Measurements from ENCODE around the gene RMND5B.

The RMND5B gene

DNA sequence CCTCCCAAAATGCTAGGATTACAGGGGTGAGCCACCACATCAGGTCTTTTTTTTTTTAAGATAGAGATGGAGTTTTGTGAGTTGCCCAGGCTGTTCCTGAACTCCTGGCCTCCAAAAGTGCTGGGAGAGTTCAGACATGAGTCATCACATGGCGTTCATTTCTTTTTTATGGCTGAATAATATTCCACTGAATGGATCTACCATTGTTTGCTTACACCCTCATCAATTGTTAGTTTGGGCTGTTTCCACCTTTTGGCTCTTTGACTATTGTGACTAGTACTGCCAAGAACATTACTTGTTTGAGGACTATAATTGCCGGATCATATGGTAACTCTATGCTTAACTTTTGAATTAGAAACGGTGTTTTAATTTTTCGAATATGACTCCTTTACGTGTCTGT, 18.3 kb upstream of the RMND5B start:
- in situ Hi-C loops (cut with HindIII; ENCODE audit: low sequenced_read_pairs): no loop called here
- TF ChIP-seq, protein P1, sequence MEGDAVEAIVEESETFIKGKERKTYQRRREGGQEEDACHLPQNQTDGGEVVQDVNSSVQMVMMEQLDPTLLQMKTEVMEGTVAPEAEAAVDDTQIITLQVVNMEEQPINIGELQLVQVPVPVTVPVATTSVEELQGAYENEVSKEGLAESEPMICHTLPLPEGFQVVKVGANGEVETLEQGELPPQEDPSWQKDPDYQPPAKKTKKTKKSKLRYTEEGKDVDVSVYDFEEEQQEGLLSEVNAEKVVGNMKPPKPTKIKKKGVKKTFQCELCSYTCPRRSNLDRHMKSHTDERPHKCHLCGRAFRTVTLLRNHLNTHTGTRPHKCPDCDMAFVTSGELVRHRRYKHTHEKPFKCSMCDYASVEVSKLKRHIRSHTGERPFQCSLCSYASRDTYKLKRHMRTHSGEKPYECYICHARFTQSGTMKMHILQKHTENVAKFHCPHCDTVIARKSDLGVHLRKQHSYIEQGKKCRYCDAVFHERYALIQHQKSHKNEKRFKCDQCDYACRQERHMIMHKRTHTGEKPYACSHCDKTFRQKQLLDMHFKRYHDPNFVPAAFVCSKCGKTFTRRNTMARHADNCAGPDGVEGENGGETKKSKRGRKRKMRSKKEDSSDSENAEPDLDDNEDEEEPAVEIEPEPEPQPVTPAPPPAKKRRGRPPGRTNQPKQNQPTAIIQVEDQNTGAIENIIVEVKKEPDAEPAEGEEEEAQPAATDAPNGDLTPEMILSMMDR (IDR thresholded peaks at IDR 0.05; ENCODE audit: low read depth, low read length): no peak
- no peak for DNase-seq (ENCODE audit: low read depth, low spot score)
- H3K4me3 ChIP-seq (ENCODE audit: low read depth, low read length): no peak overlapping the region

DNA sequence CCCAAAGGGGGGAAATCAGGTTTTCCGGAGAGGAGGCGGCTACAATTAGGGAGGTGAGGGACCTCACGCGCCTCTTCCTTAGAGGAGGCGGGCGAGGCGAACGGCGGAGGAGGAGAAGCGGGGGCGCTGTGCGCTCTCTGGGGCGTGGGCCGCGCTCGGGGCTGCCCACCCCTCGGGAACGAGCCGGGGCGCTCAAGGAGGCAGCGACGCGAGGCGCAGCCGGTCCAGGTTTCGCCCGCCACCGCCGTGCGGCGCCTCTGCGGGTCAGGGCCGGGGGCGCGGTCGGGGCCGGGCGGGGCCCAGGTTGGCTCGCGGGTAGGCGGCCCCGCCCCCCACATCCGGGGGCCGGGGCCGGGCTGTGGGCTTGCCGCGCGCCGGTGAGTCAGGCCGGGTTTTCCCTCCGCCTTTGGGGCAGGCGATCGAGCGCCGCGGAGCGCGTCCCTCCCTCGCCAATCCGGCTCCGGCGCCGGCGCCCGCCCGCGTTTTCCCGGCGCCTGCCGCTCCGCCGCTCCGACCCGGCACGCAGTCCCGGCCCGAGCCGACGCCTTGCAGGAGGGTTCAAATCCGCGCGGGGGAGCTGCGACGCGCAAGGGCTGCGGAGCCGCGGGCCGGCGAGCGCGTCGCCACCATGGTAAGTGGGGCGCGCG, 17.6 kb upstream of the RMND5B start, which contains the start of gene N4BP3:
Gene N4BP3 (plus strand): TSS at position 392 of the 647 bp plus-strand sequence. CDS start 6,052 bp downstream, outside the sequence.
- H3K4me3 ChIP-seq (ENCODE audit: low read depth, low read length): peak within 1 kb of the TSS; percentile 25
- DNase-seq (ENCODE audit: low read depth, low spot score): peak; percentile 19
- TF ChIP-seq, protein P1 (IDR thresholded peaks at IDR 0.05; ENCODE audit: low read depth, low read length): no peak
- in situ Hi-C loops (cut with HindIII; ENCODE audit: low sequenced_read_pairs): no loop called here

DNA sequence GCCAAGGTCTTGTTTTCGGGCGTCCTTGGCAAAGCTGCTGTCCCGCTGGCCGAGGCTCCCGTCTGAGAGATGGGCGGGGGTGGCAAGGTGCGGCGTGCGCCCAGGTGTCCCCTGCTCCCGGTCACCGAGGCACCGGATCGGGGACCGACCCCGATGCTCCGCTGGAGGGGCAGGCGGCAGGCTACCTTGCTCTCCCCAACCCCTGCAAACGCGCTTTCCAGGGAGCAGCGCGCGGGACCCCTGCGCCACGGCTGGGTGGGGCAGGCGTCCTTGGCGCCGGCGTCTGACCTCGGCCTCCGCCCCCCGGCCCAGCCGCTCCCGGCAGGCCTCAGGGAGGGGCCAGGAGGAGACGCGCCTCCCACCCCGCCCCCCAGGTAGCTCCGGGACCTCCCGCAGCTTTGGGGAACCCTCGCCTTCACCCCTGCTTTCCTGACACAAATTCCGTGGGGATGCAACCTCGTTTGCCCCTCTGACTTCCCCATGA, 16.9 kb upstream of the RMND5B start:
- DNase-seq (ENCODE audit: low read depth, low spot score): no peak
- peak overlapping the region; percentile 25 for H3K4me3 ChIP-seq (ENCODE audit: low read depth, low read length)
- TF ChIP-seq, protein P1 (IDR thresholded peaks at IDR 0.05; ENCODE audit: low read depth, low read length): no peak
- in situ Hi-C loops (cut with HindIII; ENCODE audit: low sequenced_read_pairs): no loop called here

DNA sequence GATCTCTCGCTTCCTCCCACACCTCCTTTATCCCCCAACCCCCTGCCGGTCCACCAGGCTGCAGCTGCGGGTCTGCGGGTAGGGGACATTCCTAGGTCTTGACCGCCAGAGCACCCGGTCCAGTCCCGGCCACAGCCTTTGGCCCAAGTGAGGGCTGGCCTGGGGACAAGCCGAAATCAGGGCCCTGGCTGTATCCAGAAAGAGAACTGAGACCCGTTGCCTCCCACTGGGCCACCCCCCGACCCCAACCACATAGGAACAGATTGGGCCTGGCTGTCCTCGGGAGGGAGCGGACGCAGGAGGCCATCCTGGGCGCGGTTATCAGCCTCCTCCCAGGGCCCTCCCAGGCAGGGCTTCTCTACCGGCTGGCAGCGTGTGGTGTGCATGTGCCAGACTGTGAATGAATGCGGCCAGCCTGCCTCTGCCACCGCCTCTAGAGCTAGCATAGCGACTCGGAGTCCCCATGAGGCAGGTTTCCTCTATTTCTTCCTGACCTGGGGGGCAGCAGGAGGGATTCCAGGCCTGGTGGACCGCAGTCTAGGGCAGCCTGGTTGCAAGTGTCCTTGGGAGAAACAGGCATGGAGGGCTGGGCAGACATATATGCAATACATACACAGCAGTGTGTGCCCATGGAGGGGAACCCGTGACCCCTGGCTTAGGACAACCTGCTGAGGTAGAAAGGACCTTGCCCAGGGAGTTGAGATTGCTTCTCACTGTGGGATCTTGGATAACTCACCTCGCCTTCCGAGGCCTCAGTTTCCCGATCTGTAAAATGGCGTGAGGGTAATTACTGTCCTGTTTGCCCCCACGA, 16.3 kb upstream of the RMND5B start:
- TF ChIP-seq, protein P1 (IDR thresholded peaks at IDR 0.05; ENCODE audit: low read depth, low read length): no peak
- no peak for DNase-seq (ENCODE audit: low read depth, low spot score)
- in situ Hi-C loops (cut with HindIII; ENCODE audit: low sequenced_read_pairs): no loop called here
- no peak overlapping the region for H3K4me3 ChIP-seq (ENCODE audit: low read depth, low read length)

DNA sequence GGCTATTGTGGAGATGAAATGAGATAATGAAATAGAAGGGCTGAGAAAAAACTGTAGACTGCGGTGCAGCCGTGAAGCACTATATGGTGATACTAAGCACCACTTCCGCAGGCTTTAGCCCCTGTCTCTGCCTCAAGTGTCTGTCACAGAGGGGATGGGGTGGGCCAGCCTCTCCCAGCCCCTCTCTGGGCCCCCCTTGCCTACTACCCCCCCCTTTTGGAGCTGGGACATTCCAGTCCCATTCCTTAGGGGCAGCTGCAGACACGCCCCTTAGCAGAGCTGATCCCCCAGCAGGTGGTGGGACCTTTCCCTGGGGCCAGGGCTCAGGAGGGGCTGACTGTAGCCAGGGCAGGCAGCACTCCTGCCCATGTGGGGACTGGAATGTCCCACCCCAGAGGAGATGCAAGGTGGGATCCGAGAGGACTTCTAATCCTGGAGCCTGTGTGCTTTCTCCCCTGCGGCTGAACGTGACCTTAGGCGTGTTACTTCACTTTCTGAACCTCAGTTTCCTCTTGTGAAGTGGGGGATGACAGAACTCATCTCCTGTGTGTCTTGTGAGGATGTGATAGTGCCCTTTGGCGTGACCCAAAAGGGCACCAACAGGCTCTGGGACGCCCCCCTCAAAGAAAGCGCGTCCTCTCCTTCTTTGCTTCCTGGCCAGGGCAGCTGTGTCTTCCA, 15.5 kb upstream of the RMND5B start:
- TF ChIP-seq, protein P1 (IDR thresholded peaks at IDR 0.05; ENCODE audit: low read depth, low read length): no peak
- in situ Hi-C loops (cut with HindIII; ENCODE audit: low sequenced_read_pairs): no loop called here
- no peak for DNase-seq (ENCODE audit: low read depth, low spot score)
- no peak overlapping the region for H3K4me3 ChIP-seq (ENCODE audit: low read depth, low read length)

DNA sequence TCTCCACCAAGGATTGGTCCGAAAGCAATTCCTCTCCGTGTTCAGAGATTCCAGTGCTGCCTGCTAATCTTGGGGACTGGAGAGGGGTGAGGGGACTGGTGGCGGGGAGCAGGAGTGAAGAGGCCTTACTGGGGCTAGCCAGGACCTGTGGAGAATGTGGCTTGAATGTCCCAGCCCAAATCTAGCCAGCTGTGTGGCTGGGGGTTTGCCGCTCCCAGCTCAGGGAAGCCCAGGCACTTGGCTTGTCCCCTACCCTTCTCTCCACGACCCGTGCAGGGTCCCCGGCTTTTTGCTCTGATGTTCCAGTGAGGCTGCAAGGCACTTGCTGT, 15.0 kb upstream of the RMND5B start:
- in situ Hi-C loops (cut with HindIII; ENCODE audit: low sequenced_read_pairs): no loop called here
- no peak for DNase-seq (ENCODE audit: low read depth, low spot score)
- no peak overlapping the region for H3K4me3 ChIP-seq (ENCODE audit: low read depth, low read length)
- TF ChIP-seq, protein P1 (IDR thresholded peaks at IDR 0.05; ENCODE audit: low read depth, low read length): no peak

Data from astrocyte of the spinal cord (primary cell).